Stimulated activated CD4-positive, alpha-beta T cell treated with anti-CD3 and anti-CD28 coated beads, Interleukin-4, amount 100 ng/mL, for 4 hours (primary cell): Measurements from ENCODE around the gene FOXA3.
"Not testable (repeated sequence)": the region's sequence is repeated elsewhere in the genome, so short reads cannot be mapped to it uniquely, and the experiment has no call there.

Experiments
- DNase-seq, 2 experiments: peaks; one replicate each; pipeline ENCODE4 v3.0.0-alpha.2; 2020

FOXA3 gene

DNA sequence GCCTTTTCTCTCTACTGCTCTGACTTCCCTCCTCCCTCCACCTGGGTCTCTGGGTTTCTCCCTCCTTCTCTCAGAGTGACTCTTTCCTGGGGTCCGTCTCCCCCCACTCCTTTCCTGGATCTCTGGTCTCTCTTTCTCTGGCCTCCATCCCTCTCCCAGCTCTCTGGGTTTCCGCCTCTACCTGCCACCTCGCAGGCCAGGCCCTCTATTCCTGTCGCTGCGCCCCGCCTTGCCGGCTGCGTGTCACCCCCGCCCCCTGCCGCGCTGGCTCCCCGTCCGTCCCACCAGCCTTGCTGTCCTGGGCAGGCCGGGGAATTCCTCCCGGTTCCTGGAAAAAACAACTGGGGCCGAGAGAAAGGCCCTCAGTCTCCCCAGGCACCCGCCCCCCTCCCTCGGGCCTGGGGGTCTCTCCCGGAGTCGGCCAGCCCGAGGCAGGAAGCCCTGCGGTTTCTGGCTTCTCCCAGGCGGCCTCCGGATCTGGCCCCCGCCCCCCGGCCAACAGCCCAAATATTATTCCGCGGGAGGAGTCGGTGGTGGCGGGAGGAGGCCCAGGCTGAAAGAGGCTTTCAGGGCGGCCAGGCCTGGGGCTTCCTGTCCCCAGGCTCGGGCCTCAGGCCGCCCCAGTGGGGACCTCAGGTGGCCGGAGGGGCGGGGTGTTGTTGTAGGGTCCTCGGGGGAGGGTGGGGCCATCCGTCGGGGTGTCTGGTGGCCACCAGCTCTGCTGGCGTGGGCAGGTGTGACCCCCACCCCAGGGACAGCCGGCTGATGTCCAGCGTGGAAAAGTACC, 12.5 kb downstream of the FOXA3 start:
- peak in 1 of 2 experiments; percentile 34 for DNase-seq

DNA sequence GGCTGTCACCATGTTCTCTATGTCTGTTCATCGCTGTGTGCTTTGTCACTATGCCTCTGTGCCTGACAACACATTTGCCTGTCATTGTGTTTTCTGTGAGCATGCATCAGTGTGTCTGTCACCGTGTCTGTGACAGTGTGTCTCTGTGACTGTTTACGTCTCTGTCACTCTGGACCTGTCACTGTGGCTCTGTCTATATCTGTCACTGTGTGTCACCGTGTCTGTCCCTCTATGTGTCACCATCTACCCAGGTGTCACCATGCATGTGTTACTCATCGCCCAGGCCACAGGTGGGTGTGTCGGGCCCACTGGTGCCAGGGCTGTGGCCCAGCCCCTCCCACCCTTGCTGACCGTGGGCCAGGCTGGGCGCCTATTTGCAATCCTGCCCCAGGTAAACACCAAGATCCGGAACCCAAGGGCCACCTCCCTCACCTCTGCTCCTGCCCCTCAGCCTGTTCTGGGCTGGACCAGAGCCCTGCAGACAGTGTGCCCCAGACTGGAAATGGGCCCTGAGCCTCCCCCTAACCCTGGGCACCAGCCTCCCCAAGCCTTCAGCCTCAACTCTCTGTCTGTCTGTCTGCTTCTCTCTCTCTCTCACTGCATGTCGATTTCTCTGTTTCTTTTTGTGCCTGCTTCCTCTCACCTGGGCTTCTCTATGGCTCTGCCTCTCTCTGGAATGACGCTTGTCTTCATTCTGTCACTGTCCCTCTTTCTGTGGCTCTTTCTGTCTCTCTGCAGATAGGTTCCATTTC, 14.1 kb downstream of the FOXA3 start:
- no peak for DNase-seq

DNA sequence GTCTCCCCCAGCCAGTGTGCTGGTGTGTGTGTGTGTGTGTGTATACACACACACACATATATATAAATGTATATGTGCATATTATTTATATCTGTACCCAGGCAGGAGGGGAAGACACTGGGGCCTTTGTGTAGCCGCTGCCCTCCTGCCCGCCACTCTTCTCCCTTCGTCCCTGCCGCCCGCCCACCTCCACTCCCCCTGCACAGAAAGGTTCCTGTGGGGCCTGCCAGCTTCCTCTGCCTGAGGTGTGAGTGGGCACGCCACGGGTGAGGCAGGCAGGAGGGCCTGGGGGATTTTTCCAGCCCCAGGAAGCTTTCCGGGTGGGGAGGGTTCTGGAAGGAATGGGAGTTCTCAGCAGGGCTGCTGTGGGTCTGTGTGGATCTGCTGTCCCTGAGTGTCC, 14.9 kb downstream of the FOXA3 start:
- no peak for DNase-seq

DNA sequence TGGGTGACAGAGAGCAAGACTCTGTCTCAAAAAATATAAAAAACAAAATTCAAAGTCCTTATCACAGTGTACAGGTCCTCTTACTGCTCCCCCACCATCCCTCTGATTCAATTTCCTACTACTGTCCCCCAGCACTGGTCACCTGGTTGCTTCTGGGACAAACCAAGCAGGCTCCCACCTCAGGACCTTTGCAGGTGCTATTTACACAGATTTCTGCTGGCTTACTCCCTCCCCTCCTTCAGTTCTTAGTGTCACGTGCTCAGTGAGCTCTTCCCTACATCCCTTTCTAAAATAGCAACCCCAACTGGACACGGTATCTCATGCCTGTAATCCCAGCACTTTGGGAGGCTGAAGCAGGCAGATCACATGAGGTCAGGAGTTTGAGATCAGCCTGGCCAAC, 15.8 kb downstream of the FOXA3 start:
- DNase-seq: no peak

DNA sequence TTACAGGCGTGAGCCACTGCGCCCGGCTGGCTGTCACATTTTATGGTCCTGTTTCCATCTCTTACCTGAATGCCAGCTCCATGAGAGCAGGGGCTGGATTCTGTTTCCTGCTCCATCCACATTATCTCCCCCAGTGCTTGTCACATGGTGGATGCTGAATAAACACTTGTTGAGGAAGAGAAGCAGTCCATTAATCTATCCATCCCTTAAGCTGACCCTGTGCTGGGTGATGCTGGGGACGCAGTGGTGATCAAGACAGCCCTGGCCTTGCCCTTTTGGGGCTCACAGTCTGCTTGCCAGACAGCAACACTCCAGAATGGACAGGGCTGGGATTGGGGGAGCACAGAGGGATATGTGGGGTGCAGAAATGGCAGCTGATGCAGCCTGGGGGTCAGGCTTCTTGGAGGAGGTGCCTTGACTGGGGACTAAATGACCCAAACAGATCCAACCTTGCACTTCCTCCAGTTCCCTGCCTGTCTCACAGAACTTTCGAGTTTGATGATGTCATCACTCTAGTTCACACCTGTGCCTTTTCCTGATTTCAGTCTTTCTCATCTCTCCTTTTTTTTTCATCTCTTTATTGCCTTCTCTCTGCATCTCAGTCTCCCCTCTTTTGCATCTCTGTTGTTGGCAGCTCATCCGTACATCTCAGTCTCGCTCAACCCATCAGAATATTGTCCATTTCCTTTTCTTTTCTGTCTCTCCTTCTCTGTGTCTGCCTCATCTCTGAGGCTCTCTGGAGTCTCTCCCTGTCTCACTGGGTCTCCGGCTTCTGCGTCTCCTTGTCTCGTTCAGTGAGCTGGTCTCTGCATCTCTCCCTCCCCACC, 17.2 kb downstream of the FOXA3 start:
- no peak for DNase-seq

DNA sequence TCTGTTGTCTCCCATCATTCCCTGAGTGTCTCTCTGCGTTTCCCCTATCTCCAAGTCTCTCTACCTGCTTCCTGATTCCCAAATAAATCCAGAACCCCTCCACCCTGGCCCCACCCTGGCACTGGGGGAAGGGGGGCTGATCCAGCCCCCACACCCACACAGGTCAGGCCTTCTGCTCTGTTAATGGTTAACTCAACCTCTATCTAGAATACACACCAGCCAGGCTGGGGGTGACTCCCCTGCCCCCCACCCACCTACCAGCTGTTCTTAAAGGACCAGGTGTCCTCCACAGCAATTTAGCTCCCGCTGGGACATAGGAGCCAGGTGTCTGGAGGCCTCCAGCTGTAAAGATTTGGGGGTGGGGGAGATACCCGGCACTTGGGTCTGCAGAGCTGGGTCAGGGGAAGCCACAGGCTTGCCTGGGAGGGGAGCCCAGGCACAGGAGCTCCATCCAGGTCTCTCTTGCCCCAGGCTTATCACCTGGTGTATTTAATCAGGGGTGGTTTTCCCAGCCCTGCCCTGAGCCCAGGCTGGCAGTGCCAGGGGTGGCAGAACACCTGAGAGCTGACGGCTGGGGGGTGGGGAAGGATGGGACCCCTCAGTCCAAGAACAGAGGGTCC, 17.9 kb downstream of the FOXA3 start:
- DNase-seq: no peak

DNA sequence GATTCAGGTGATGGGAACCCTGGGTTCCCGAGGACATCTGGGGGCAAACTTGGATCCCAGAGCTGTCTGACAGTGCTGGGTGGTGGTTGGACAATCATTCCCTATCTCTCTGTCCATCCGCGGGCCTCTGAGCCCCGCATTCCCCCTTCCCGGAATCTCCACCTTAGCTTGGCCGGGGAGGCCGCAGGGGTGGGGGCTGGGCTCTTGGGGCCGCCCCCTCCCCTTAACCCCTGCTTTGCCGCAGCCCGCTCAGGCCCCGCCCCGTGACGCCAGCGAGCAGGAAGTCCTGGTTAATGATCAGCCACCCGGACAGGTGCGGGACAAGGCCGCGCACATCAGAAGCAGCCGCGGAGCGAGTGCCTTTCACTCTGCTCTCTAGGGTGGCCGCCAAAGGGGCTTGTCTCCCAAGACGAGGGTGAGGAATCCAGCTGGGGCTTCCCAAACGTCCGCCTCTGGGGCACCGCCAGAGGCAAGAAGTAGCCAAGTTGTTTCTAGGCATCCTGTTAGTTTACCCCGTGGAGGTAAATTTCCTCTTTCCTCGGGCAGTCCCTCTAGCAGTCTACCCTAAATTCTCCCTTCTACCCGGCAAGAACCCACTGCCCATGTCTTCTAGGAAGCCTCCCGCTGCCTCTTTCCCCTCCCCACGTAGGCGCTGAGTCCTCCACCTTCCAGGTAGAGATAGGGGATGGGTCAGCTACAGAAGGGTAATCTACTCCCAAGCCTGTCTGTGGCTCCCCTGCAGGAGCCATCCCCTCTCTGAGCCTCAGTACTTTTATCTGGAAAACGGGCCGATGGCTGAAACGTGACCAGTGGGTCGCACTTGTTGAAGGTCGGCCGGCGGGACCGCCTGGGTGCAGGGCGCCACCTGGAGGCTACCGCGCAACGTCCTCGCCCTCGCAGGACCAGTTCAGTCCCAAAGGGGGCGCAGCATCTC, 18.8 kb downstream of the FOXA3 start:
- peak; percentile 71 to 81 for DNase-seq

DNA sequence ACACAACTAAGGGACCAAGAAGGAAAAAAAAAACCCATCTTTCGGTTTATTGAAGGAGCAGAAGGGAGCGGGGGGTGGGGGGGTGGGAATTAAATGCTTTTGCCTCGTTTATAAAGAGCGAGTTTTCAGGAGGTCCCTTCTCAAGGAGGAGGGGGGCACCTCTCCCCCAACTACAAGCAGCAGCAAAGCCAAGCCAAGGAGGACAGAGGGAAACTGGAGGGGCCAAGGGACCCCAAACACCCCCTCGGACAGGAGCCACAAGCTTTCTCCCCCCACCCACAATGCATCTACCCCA, 19.4 kb downstream of the FOXA3 start:
- no peak for DNase-seq

DNA sequence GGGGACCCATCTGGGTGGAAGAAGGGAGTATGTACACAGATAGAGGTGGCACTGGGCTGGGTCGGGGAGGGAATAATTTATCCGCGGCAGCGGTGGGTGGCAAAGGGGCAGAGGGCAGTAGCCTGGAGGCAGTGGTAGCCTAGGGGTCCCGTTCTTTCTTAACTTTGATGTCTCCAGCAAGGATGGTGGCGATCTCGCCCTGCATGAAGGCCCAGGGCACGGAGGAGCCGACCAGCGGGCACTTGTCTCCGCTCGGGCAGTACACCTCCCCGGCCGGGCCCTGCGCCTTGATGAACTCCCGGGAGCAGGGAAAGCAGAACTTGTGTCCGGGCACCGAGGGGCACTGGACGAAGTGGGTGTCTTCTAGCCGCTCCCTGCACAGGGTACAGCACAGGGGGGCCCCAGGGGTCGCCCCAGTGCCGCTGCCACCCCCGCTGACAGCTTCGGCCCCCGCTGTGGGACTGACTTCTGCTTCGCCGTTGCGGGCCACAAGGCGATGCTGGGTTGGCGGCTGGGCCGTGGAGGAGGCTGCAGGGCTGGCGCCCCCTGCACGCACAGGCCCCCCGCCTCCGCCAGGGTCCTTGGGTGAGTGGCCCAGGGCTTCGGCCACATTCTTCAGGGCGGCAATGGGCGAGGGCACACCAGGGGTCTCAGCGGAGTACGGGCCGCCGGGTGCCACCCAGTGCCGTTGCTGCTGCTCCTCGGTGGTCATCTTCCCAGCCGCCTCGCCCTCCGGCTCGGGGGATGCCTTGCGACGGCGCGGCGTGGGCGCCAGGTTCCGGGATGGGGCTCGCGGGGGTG, 20.0 kb downstream of the FOXA3 start:
- DNase-seq: no peak

DNA sequence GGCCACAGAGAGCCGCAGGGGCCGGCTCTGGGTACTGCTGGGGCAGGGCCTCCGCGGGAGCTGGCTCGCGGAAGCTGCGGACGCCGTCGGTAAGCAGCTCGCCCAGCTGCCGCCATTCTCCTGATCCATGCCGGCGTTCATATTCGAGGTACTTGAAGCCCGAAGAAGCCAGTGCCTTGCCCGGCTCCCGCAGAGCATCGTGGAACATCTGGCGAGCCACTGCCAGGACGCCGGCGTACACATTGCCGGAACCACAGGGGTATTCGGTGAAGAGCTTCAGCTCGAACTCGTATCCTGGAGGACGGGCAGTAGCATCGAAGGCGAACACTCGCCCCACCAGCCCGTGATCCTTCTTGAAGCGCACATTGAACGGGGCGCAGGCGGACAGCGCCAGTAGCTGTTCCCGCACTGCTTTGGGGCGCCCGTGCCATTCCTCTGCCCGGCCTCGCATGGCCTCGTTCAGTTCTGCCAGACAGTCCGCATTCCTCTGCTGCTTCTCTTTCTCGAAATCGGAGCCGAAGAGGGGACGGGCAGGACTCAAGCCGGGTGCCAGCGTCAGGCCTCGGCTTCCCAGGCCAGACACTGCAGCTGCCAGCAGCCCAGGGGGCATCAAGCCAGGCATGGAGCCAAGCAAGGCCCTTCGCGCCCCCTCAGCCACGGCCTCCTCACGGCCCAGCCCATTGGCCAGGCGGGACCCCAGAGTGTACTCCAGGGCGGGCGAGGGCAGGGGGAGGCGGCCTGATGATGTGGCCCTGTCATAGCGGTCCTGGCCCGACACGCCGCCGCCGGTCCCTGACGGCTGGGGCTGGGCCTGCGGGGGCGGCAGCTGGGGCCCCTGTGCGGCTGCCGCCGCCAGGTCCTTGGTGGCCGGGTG, 20.8 kb downstream of the FOXA3 start:
- no peak for DNase-seq

DNA sequence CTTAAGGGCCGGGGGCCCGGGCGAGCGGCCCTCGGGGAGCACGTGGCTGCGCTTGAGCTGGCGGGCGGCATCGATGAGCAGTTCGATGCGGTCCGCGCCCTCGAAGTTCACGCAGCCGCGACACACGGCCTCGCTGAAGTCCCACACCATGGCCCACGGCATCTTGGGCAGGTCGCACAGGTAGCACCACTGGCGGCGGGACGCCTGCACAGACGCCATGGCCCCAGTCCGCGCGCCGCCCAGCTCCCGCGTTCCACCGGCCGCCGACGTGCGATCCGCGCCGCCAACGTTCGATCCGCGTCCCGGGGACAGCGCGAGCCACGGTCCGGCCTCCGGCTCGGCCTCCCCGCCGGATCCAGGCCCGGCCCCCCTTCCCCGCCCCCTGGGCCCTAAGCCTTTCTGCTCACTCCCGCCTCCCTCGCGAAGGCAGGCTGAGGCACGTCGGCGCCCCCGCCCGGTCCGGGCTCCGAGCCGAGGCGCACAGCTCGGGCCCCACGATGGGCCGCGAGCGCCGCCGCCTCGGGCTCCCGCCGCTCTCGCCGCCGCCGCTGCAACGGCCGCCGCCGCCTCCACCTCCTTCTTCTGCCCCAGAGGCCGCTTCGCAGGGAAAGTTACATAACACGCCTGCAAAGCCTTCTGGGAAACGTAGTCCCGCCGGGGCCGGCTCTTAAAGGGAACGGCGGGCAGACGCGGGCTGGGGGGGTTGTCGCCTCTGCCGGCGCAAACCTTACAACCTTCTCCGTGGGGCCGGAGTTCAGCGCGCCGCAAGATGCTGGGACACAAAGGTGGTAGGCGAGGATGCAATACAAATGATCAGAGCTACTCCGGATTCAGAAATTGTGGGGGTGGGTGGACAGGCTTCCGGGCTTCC, 21.7 kb downstream of the FOXA3 start, which contains the start of gene IRF2BP1:
Gene IRF2BP1, minus strand, starts transcription at position 586 of the 871 bp plus-strand sequence. Its CDS starts 367 bp downstream, at position 219.
- DNase-seq: peak; percentile 81 to 85

DNA sequence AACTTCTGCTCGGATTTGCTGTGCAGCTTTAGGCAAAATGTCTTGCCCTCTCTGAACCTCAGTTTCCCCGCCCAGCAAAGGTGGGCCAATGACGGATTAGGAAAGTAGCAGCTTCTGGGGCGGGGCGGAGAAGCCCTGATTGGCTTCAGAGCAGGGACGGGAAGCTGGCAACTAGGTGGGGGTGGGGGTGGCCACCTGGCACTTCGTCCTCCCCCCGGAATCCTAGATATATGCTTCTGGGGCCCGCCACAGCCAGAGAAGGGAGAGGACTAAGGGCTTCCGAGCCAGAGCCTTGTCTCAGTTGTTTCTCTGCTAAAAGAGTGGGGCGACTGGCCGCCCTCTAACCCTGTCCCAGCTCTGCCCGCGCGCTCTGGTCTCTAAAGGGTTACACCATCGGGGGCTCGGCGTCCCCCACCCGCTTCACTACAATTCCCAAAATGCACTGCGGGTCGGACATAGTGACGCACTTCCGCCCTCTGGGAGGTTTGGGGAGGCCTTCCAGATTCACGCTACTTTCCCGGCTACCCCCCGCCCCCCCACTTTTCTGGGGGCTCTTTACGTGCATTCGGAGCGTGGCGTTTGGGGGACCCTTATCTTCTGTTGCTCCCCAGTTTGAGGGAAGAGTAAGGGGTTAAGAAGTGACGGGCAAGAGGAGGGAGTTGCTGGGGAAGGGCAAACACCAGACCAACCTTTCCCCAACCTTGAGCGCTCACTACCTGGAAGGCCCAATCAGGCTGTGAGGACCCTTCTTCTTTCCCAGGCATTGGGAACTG, 22.5 kb downstream of the FOXA3 start:
- DNase-seq: peak; percentile 81 to 85

DNA sequence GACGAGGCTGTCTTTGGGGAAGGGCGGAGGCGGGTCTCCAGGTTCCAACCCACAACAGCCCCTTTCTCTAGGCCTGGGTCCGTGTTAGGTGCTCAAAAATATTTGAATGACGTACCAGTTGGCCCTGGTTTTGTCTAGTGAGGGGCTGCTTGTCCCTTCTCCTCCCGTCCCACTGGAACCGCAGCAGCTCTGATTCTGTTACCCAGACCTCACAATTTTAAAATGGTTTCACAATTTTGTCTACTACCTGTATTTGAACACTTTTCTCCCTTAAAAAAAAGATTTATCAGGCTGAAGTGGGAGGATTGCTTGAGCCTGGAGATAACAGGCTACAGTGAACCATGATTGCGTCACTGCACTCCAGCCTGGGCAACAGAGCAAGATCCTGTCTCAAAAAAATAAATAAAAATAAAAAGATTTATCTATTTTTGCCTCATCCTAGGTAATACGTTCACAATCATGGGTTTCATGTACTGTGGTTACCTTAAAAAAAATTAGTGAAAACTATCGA, 23.1 kb downstream of the FOXA3 start:
- no peak for DNase-seq

DNA sequence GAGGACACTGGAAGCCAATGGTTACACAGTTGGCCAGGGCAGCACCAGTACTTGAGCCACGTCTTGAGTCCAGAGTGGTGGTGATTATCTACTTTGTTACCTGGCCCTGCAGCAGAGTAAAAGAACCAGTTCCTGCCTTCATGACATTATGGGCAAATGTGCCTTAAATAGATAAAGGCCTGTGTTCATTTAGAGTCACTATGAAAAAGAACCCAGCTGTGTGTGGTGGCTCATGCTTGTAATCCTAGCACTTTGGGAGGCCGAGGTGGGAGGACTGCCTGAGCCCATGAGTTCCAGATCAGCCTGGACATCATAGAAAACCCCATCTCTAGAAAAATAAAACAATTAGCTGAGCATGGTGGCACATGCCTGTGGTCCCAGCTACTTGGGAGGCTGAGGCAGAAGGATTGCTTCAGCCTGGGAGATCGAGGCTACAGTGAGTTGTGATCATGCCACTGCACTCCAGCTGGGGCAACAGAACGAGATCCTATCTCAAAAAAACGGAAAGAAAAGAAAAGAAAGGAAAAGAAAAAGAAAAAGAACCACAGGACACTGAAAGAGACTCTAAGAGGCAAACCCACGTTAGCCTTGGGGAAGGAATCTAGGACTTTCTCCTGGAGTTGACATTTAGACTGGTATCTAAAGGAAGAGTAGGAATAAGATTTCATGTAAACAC, 25.2 kb downstream of the FOXA3 start:
- DNase-seq: no peak

DNA sequence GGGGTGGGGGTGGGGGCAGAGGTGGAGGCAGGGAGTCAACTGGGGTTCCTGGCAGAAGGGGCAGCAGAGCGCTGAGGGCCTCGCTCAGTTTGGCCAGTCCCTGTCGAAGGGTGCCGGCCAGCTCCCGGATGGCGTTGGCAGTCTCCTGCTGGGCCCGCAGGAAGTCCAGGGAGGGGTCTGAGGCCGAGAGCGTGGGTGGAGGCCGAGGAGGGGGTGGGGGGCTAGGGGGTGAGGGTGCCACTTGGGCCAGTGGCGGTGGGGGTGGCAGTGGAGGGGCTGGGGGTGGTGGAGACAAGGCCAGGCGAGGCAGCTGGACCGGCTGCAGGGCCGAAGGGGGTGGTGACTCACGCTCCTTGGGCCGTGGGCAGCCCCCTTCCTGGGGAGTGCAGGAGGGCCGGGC, 26.8 kb downstream of the FOXA3 start:
- DNase-seq: no peak

DNA sequence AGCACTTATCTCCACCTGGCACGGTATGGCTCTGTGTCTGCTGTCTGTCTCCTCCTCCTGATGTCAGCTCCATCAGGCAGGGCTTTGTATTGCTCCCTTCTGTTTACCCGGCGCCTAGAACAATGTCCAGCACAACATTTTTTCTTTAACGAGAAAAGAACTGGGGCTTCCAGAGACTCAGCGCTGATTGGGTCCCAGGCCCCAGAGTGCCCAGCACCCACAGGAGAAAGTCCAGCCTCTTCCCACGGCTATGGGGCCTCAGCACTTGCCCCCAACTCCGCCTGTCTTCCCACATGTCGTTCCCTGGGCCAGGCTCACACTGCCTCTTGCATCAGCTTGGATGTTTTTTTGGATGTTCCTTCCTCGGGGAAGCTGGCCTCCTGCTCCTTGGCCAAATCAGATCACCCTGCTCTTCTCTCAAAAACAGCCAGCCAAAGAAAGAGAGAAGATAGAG, 31.4 kb downstream of the FOXA3 start:
- no peak for DNase-seq

DNA sequence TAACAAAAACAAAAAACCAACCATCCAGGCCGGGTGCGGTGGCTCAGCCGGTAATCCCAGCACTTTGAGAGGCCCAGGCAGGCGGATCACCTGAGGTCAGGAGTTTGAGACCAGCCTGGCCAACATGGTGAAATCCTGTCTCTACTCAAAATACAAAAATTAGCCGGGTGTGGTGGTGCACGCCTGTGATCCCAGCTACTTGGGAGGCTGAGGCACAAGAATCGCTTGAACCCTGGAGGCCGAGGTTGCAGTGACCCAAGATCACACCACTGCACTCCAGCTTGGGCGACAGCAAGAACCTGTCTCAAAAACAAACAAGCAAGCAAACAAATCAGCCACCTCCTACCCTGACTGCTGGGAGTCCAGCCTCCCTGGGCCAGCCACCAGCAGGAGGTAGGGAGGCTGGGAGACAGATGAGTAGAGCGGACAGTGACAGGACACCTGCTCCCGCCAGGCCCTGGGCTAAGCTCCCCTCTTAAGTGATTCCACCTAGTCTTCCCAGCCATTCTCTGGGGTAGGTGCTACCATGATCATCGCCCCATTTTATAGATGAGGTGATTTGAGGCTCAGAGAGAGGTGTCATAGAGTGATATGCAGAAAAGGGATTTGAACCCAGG, 32.0 kb downstream of the FOXA3 start:
- DNase-seq: not testable (repeated sequence)
